Pancreas (tissue), 10 donors: ENCODE data around the gene UNC5CL. TPM values are rescaled to one million over a fixed set of nuclear protein-coding genes. Genes with fewer than 3 reads are reported as not detected.

Experiments used
- ATAC-seq, 4 donors: fragments of 200-7000 bp; cut with Tn5 transposase; one replicate each; pipeline versions ENCODE4 v1.8.0 to v1.9.1; 2020; ENCODE audit warnings: mild to moderate bottlenecking in 4 of 4, moderate library complexity in 4 of 4
- DNase-seq, 6 donors: peaks; one replicate each; pipeline ENCODE4 v3.0.0-alpha.2; 2020
- FAIRE-seq: peaks from 2 replicates; lab custom pipeline; 2012; peaks lifted over from hg19 to GRCh38; lab: Jason Lieb, UNC
- H3K27ac ChIP-seq, 4 donors: fragments of 200-600 bp; sonication (generic); 1 replicate in 3 of 4; 2 replicates in 1 of 4; pipeline versions ENCODE4 v1.5.0 to v1.8.0; 2020
- H3K27me3 ChIP-seq, 4 donors: fragments of 200-600 bp; one replicate each; pipeline ENCODE4 v1.8.0; 2021
- H3K36me3 ChIP-seq, 3 donors: fragments of 200-600 bp; sonication (generic) in 1 of 3; one replicate each; pipeline versions ENCODE4 v1.5.0 to v1.8.0; 2020 to 2021
- H3K4me1 ChIP-seq, 3 donors: fragments of 200-600 bp; one replicate each; pipeline ENCODE4 v1.8.0; 2021
- H3K4me3 ChIP-seq, 4 donors: fragments of 200-600 bp; sonication (generic) in 2 of 4; one replicate each; pipeline versions ENCODE4 v1.5.0 to v1.8.0; 2020 to 2021
- H3K9me3 ChIP-seq, 4 donors: fragments of 200-600 bp; one replicate each; pipeline ENCODE4 v1.8.0; 2021
- WGBS, 2 donors: extraction: QIAGEN DNeasy Blood & Tissue Kit; methylation state at CpG; one replicate each; pipeline ENCODE4 v1.1.7; 2013; 5-methylcytosine and 5-hydroxymethylcytosine counted together
- intact Hi-C, 3 donors: fragments of 100-400 bp; cut with DNase I; formaldehyde crosslinking; loops; one replicate each; pipeline versions ENCODE4 v1.11.1 to v1.14.2; 2022
- polyA plus RNA-seq, 2 donors: library from polyadenylated mRNA; stranded (reverse); fragments of 200-250 nt; gene quantifications; one replicate each; pipeline ENCODE4 v1.2.3, GENCODE V29; 2013
- total RNA-seq, 6 donors: library from RNA; stranded (reverse); fragmentation: NEBNext Ultra II Directional in 4 of 6; extraction: Animal tissue kit (Norgen Biotek cat#: 25700) in 4 of 6; gene quantifications; one replicate each; pipeline versions ENCODE4 v1.2.1 to v1.2.4, GENCODE V29; 2021 to 2023
- TF ChIP-seq, protein P1 (sequence below), 4 donors: fragments of 200-600 bp; sonication (generic) in 3 of 4; IDR thresholded peaks; one replicate each; pipeline versions ENCODE4 v1.5.0 to v1.8.0; 2021; ENCODE audit warnings: antibody characterized with exemption in 4 of 4
- donor health status: healthy with polysubstance abuse.
- donor health status: DM: no; HTN: no; CAD: no; lungs with moderate emphysema.
- donor health status: DM: no; HTN: no; CAD: no.
- donor health status: control.
- donor health status: control.
- donor health status: Bipolar disorder and iron deficiency.
- donor health status: DM: yes; HTN: yes; CAD: no.
- donor health status: DM: no; HTN: no; CAD: no.
- donor health status: DM: no; HTN: no; CAD: no.
- donor health status: DM: yes; HTN: yes; CAD: no.

Gene UNC5CL
- total and polyA plus RNA-seq, 8 donors, result 7.2 to 40.6 (median 23.2) TPM

DNA sequence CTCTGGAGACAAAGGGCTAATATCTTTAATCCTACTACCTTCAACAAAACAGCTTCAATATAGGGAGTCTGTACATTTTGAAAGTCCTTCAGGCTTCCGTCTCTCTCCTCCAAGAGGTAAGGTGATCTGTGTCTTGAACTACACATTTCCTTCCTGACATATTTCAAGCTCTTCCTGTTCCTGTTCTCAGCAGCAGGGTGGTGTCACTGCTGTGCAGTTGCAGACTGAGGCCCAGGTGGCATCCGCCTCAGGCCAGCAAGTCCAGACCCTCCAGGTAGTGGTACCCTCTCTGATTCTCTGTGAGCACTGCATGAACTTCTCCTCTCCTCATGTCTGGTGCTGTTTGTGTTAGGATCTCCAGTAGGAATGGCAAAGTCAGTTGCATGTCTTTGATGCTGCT lies 41.6 kb upstream of the UNC5CL start:
- DNase-seq, result no peak
- no peak for FAIRE-seq
- no peaks in the 10 kb centered on the region for H3K9me3 ChIP-seq
- H3K4me3 ChIP-seq, result no peak overlapping the region
- H3K36me3 ChIP-seq, result peaks cover 0 to 29% (median 21%) of the 10 kb centered on the region in 3 donors
- peaks cover 12 to 17% (median 13%) of the 10 kb centered on the region in 3 donors for H3K4me1 ChIP-seq
- 92 to 94% methylated on average over 2 of the region's 2 CpGs for WGBS, 2 donors
- H3K27ac ChIP-seq, result no peak overlapping the region
- no peaks in the 10 kb centered on the region for H3K27me3 ChIP-seq
- TF ChIP-seq, protein P1, sequence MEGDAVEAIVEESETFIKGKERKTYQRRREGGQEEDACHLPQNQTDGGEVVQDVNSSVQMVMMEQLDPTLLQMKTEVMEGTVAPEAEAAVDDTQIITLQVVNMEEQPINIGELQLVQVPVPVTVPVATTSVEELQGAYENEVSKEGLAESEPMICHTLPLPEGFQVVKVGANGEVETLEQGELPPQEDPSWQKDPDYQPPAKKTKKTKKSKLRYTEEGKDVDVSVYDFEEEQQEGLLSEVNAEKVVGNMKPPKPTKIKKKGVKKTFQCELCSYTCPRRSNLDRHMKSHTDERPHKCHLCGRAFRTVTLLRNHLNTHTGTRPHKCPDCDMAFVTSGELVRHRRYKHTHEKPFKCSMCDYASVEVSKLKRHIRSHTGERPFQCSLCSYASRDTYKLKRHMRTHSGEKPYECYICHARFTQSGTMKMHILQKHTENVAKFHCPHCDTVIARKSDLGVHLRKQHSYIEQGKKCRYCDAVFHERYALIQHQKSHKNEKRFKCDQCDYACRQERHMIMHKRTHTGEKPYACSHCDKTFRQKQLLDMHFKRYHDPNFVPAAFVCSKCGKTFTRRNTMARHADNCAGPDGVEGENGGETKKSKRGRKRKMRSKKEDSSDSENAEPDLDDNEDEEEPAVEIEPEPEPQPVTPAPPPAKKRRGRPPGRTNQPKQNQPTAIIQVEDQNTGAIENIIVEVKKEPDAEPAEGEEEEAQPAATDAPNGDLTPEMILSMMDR (IDR thresholded peaks at IDR 0.05), result no peak
- no peak for ATAC-seq
- intact Hi-C loops, result no loop called here

DNA sequence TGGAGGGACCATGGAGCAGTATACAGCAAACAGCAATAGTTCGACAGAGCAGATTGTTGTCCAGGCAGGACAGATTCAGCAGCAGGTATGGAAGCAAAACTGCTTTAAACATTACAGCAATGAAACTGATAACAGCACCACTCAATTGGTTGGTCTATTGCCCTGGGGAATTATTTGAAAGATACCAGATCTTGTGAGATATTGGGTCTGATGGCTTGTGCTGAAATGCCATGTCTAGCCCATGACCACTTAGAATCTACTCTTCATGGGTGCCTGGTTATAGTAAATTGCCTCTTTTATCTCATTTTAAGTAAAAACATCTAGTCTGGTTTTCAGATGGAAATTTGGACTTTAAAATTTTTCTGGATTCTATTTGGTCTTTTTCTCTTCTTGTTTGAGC lies 40.1 kb upstream of the UNC5CL start:
- FAIRE-seq (no peak), ATAC-seq (no peak), DNase-seq (no peak)
- no peaks in the 10 kb centered on the region for H3K9me3 ChIP-seq
- H3K27me3 ChIP-seq, result no peaks in the 10 kb centered on the region
- 87 to 100% methylated on average over 1 of the region's 1 CpG for WGBS, 2 donors
- intact Hi-C loops, result no loop called here
- H3K36me3 ChIP-seq, result peaks cover 0 to 16% (median 10%) of the 10 kb centered on the region in 3 donors
- peaks cover 12 to 29% (median 22%) of the 10 kb centered on the region in 3 donors for H3K4me1 ChIP-seq
- no peak overlapping the region for H3K4me3 ChIP-seq
- TF ChIP-seq, protein P1 (IDR thresholded peaks at IDR 0.05), result no peak
- H3K27ac ChIP-seq, result no peak overlapping the region

DNA sequence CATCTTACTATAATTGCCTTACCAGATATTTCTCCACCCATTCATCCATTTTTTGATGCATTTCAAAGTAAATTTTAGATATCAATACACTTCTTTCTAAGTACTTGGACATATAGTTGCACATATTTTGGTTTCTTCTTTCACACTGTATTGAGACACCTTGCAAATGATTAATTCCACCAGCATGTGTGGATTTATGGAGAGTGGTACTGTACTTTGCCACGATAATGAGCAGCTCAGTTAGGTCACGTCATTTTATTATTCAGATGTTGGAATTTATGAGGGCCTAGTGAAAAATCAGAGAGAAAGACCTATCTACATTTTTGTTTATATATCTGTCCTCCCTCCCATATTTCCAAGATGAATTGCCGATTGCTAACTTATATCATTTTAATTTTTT lies 39.1 kb upstream of the UNC5CL start:
- no peak for FAIRE-seq
- intact Hi-C loops, result no loop called here
- Histone ChIP-seq H3K4me3 (no peak overlapping the region), H3K4me1 (peaks cover 7 to 27% (median 22%) of the 10 kb centered on the region in 3 donors), H3K27me3 (no peaks in the 10 kb centered on the region), H3K27ac (no peak overlapping the region), H3K9me3 (no peaks in the 10 kb centered on the region), H3K36me3 (peaks cover 0 to 13% (median 8%) of the 10 kb centered on the region in 3 donors)
- TF ChIP-seq, protein P1 (IDR thresholded peaks at IDR 0.05), result no peak
- WGBS, 2 donors, result 73 to 75% methylated on average over 3 of the region's 3 CpGs
- no peak for DNase-seq
- ATAC-seq, result no peak

DNA sequence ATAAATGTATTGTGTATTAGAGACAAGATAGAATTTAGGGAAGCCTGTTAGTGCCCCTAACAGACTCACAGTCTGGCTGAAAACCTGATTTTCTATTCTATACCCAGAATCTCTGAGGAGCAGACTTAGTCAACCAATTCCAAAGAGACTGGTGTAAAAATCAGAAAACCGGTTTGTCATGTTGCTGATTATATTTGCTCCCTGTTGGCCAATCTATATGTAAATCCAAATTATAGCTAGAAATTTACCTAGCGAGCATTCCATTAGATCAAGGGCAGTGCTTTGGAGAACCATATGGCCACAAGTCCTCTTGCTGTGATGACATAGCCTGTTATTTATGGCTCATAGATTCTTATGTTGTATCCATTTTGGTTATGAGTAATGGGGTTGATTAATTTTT lies 38.5 kb upstream of the UNC5CL start:
- no peaks in the 10 kb centered on the region for H3K27me3 ChIP-seq
- FAIRE-seq (no peak), DNase-seq (no peak), ATAC-seq (no peak)
- 39 to 41% methylated on average over 2 of the region's 2 CpGs for WGBS, 2 donors
- peaks cover 0 to 13% (median 8%) of the 10 kb centered on the region in 3 donors for H3K36me3 ChIP-seq
- H3K27ac ChIP-seq, result no peak overlapping the region
- H3K4me1 ChIP-seq, result peaks cover 7 to 24% (median 22%) of the 10 kb centered on the region in 3 donors
- H3K9me3 ChIP-seq, result no peaks in the 10 kb centered on the region
- TF ChIP-seq, protein P1 (IDR thresholded peaks at IDR 0.05), result no peak
- no peak overlapping the region for H3K4me3 ChIP-seq
- intact Hi-C loops, result no loop called here
